SK-MEL-5 (cell line): ENCODE measurements around the gene CEND1. TPM values are rescaled to one million over a fixed set of nuclear protein-coding genes. Genes with fewer than 3 reads are reported as not detected.

Experiments
- DNase-seq: peaks from one replicate; pipeline ENCODE4 v3.0.0-alpha.2; 2016; ENCODE audit warnings: low read depth, low spot score
- in situ Hi-C: cut with HindIII; loops from 2 replicates; pipeline ENCODE4 v1.10.0; 2016; ENCODE audit warnings: low sequenced_read_pairs, high pct_unique_total_duplicates, low pct_unique_long_range_greater_than_20kb
- total RNA-seq: library from RNA; depleted of rRNA; stranded (reverse); fragments of >200 nt; shearing (Covaris generic); gene quantifications from 2 replicates; pipeline ENCODE4 v1.2.3, GENCODE V29; 2014

The CEND1 gene
- total RNA-seq, 1 experiment from 2014 or later = 0.53 TPM

GRCh38 chr11:801097-801780 is 11.3 kb upstream of the CEND1 start:
- in situ Hi-C loops = no loop called here
- no peak for DNase-seq

DNA sequence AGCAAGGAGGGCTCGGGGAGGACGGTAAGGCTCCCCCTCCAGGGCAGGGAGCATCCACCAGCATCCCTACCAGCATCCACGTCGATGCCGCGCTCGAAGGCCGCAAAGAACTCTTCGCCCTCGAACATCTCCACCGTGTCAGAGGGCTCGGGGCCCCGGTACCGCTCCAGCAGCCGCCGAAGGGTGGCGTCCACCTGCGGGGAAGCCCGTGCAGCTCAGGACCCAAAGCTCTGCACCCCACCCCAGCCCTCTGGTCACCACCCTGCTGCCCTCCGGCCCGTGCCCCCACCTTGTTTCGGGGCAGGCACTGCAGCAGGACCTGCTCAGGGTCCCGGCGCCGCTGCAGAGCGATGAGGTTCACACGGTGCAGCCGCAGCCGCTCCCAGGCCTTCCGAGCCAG is 10.6 kb upstream of the CEND1 start:
- no peak for DNase-seq
- in situ Hi-C loops = no loop called here

GRCh38 chr11:799641-800316 is 9.9 kb upstream of the CEND1 start:
- DNase-seq = no peak
- in situ Hi-C loops = no loop called here

DNA sequence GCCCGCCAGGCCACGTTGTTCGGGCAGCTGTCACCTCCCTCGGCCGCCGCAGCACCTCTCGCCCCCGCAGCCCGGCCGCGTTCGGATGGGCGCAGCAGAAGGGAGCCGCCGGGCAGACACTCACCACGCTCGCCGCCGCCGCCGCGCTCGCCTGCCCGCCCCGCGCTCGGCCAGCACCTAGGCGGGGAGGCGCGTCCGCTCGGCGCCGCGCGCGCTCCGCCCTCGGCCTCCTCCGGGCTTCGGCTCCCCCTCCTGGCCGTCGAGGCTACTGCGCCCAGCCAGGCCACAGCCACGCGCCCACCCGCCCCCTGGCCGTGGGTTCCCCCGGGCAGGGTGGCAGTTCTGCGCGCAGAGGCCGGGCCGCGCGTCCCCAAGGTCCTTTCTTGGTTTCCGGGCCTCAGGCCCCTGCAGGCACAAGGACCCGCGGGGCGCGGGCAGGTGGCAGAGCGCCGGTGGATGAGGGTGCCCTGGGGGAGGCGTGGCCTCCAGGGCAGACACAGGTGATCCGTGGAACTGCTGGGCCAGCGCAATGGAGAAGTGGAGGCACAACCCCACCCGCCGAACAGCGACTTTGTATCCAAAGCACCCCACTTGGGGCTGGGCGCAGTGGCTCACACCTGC is 8.3 kb upstream of the CEND1 start, which contains the start of gene SLC25A22:
Gene SLC25A22, minus strand, starts transcription at position 189 of the 621 bp plus-strand sequence. CDS start 3,275 bp downstream, outside the sequence.
- in situ Hi-C loops = no loop called here
- DNase-seq = peak; percentile 76

- in situ Hi-C loops = no loop called here
- DNase-seq = peak; percentile 65
Measured at GRCh38 chr11:797296-798092, 7.6 kb upstream of the CEND1 start.

DNA sequence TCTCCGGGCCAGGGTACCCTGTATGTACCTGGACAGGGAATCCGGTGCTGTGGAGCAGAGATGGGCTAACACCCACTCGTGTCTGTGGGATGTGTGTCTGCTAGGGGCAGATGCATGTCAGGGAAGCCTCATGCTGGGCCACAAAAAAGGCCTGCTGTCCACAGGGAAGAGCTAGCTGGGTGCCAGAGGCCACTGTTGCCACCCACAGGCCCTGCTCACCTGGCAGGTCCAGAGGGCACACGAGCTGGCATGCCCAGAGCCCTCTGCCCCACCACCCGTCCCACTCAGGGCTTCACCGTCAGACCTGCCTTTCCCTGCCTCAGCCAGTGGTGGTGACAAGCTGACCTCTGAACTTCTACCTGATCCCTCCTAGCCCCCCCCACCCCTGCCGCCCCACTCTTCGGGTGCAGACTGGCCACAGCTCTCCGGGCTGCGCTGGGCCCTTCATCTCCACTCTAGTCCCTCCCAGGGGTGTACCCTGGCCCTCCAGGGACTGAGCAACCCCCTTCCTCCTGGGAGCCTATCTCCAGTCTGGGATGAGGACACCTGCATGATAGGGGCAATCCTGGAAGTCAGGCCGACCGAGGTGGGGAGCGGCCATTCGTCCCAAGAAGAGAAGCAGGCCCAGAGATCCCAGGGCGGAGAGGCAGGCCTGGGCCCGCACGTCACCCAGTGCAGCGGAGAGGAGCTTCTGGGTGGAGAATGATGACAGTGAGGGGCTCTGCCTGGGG is 6.8 kb upstream of the CEND1 start:
- in situ Hi-C loops = no loop called here
- no peak for DNase-seq

- in situ Hi-C loops = no loop called here
Measured at GRCh38 chr11:795634-796564, 6.0 kb upstream of the CEND1 start.

DNA sequence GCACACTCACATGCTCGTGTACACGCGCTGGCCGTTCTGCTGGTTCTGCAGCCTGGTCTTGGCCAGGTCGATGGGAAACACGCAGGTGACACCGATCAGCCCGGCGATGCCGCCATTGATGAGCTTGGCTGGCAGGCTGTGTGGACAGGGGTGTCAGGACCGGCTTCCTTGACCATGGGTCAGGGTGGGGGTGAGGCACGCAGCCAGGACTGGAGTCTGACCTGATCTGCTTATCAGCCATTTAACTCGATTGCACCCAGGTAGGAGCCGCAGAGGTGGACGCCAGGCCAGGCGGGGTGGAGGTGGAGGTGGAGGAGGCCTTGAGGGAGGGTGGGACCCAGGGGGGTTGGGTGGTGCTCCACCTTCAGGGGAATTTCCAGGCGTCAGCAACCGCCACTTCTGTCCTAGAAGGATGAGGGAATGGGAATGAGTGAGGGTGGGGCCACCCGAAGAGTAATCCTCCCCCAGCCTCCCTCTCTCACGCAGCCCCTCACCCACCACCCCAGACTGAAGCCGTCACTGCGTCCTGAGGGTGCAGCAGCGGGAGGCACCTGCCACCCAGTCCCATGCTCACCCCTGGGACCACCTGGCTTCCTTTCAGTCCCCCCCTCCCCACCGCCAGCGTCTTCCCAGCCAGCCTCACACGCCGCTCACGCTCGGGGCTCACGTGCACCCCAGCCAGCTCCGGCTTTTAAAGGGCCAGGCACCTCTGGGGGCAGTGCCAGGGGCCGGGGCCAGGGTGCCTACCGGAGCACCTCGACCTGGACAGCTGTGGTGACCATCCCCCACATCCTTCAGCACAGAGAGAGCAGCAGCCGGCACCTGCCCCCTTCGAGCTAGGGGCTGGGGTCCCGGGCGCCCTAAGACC is 5.1 kb upstream of the CEND1 start:
- in situ Hi-C loops = no loop called here
- no peak for DNase-seq

More at GRCh38 chr11:795634-796564, 6.0 kb upstream of the CEND1 start:
- DNase-seq = peak; percentile 60

DNA sequence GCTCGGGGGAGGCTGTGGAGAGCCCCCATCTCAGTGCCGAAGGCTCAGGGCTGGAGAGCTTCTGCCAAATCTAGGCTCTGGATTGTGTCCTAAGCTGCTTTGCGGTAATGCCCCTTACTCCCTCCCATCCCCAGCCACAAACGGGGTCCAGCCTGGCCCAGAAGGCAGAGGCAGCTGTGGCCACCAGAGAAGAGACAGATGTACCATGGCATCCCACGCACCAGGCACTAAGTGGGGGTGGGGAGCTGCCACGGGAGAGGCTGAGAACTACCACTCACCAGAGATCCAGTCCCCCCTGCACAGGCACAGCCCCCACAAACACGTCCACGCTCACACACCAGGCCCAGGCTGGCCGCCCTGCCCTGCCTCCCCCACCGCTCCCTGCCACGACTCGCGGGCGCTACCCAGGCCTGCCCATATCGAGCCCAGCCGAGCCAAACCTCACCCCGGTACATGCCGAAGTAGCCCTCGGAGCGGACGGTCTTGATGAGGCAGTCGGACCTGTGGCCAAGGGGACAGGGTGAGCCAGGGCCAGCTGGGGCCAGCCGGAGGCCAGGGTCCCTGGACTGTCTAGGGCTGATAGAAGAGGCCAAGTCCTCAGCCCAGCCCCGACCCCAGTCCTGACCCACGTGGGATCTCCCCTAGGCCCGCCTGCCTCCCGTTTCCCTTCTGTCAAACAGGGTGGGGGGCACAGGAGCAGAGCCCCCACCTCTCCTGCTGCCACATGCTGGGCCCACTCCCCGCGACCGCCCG is 4.3 kb upstream of the CEND1 start:
- DNase-seq = no peak
- in situ Hi-C loops = no loop called here

DNA sequence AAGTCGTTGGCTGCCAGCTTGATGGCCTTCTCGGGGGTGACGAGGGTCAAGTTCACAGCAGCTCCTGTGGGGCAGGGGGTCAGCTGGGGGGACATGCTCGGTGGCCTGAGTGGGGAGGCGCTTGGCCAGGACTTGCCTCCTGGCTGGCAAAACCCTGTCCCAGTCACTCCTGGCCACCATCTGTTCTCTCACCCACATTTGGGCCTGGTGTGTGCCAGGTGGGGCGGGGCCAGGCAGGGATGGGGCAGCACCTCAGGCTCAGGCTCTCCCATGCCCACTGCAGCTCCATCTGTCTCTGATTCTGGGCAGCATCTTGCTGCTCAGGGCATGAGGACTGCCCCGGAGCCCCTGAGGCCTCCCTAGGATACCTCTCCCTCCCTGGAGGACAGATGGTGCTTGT is 3.7 kb upstream of the CEND1 start:
- in situ Hi-C loops = no loop called here
- DNase-seq = no peak

- DNase-seq = no peak
- in situ Hi-C loops = no loop called here
Measured at GRCh38 chr11:792873-793272, 3.0 kb upstream of the CEND1 start.

DNA sequence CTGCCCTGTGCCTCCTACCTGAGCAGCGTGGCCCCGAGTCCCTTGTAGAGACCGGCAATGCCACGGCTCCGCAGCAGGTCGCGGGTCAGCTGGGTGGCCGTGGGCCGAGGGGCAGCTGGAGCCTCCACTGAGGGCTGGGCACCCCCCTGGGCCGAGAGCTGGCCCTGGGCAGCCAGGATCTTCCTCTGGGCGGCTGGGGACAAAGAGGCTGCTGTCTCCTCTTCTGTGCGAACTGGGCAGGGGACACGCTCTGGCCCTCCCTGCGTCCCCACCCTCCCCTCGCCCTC is 2.6 kb upstream of the CEND1 start:
- in situ Hi-C loops = no loop called here
- no peak for DNase-seq

DNA sequence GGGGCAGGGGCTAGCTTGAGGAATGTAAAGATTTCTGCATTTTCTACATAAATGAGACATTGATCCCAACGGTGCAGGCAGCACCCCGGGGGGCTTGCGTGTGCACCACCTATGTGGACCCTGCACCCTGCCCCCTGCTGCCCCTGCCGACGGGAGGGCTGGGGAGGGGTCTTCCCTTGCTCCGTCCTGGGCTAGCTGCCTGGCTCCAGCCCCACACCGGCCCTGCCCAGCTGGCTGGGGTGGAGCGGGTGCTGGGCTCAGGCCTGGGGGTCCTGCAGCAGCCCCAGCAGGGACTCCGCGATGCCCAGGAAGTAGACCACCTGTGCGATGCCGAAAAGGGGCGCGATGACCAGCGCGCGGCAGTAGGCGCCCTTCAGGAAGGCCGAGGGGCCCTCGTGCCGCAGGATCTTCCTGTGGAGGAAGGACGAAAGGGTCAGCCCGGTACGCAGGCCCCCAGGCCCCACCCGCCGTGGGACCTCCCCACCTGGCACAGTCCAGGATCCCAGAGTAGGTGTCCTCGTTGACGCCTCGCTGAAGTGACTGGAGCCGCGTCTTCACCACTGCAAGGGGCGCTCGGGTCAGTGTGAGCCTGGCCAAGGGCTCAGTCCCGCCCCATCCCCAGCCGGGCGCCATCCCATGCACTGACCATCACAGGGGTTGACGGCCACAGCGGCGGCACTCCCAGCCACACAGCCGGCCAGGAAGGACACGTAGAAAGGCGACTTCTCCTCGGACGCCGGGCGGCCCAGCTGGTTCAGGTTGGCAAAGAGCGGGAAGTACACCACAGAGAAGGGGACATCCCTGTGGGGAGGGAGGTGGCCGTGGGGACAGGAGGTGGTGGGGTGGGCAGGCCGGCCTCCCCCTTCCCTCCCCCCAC is 2.0 kb upstream of the CEND1 start:
- in situ Hi-C loops = no loop called here
- no peak for DNase-seq

GRCh38 chr11:790721-791564 is 1.1 kb upstream of the CEND1 start:
- no peak for DNase-seq
- in situ Hi-C loops = no loop called here
